Daoy (cell line): ENCODE data around the gene ODAPH. TPM values are rescaled to one million over a fixed set of nuclear protein-coding genes. Genes with fewer than 3 reads are reported as not detected.
A peak's percentile ranks its signal among the peaks of the same experiment; 100 is the strongest.

Source experiments
- DNase-seq: peaks from one replicate; pipeline ENCODE4 v3.0.0-alpha.2; 2015; ENCODE audit warnings: low read depth
- total RNA-seq: library from RNA; depleted of rRNA; stranded (reverse); fragments of >200 nt; shearing (Covaris generic); gene quantifications from 2 replicates; pipeline ENCODE4 v1.2.3, GENCODE V29; 2014; rRNA removed

The ODAPH gene
- total RNA-seq, 1 experiment from 2014 or later = 0.97 TPM

GRCh38 chr4:75544870-75545269, 11.0 kb upstream of the ODAPH start:
- DNase-seq = no peak

- DNase-seq = peak; percentile 57
Measured at GRCh38 chr4:75545526-75545925, 10.3 kb upstream of the ODAPH start.

- peak; percentile 19 for DNase-seq
Measured at GRCh38 chr4:75547647-75548387, 8.0 kb upstream of the ODAPH start.

- no peak for DNase-seq
Measured at GRCh38 chr4:75549019-75549418, 6.8 kb upstream of the ODAPH start.

GRCh38 chr4:75552452-75552851, 3.4 kb upstream of the ODAPH start:
- no peak for DNase-seq

GRCh38 chr4:75557696-75558095, 1.8 kb downstream of the ODAPH start:
- no peak for DNase-seq

- DNase-seq = no peak
Measured at GRCh38 chr4:75561789-75562188, 5.9 kb downstream of the ODAPH start.

GRCh38 chr4:75564023-75564422, 8.2 kb downstream of the ODAPH start:
- DNase-seq = no peak

- no peak for DNase-seq
Measured at GRCh38 chr4:75565481-75565880, 9.6 kb downstream of the ODAPH start.

- DNase-seq = no peak
Measured at GRCh38 chr4:75566911-75567310, 11.0 kb downstream of the ODAPH start.

GRCh38 chr4:75567725-75568124, 11.9 kb downstream of the ODAPH start:
- DNase-seq = no peak

- DNase-seq = peak; percentile 14
Measured at GRCh38 chr4:75584067-75584466, 28.2 kb downstream of the ODAPH start.

GRCh38 chr4:75593393-75593792, 37.5 kb downstream of the ODAPH start:
- DNase-seq = no peak

GRCh38 chr4:75596061-75596460, 40.2 kb downstream of the ODAPH start:
- DNase-seq = no peak

GRCh38 chr4:75598390-75598789, 42.5 kb downstream of the ODAPH start:
- no peak for DNase-seq

GRCh38 chr4:75599647-75600046, 43.8 kb downstream of the ODAPH start:
- DNase-seq = no peak

GRCh38 chr4:75605928-75606327, 50.1 kb downstream of the ODAPH start:
- no peak for DNase-seq

GRCh38 chr4:75612306-75612705, 56.4 kb downstream of the ODAPH start:
- no peak for DNase-seq

Other genes with a start within 250 kb of the ODAPH start
- gene RCHY1, start 41.7 kb upstream of the ODAPH start, total RNA-seq = 17.8 and 38.8 TPM in 2 replicates
- gene THAP6, start 41.6 kb upstream of the ODAPH start, total RNA-seq = 9.1 and 10.6 TPM in 2 replicates
- gene CDKL2, start 74.5 kb downstream of the ODAPH start, total RNA-seq = 0.06 TPM in 1 of 2 replicates, not detected in the other
- 82.7 and 120 TPM in 2 replicates for gene G3BP2, start 117.3 kb downstream of the ODAPH start, total RNA-seq
- 37.3 and 38.1 TPM in 2 replicates for gene USO1, start 168.5 kb downstream of the ODAPH start, total RNA-seq